ENCODE data around the gene ADAMTSL3. TPM values are rescaled to one million over a fixed set of nuclear protein-coding genes. Genes with fewer than 3 reads are reported as not detected.
"Not testable (repeated sequence)": the region's sequence is repeated elsewhere in the genome, so short reads cannot be mapped to it uniquely, and the experiment has no call there.

The ADAMTSL3 gene
- total RNA-seq, 1 donor from 2014 or later: 0.64 TPM

DNA sequence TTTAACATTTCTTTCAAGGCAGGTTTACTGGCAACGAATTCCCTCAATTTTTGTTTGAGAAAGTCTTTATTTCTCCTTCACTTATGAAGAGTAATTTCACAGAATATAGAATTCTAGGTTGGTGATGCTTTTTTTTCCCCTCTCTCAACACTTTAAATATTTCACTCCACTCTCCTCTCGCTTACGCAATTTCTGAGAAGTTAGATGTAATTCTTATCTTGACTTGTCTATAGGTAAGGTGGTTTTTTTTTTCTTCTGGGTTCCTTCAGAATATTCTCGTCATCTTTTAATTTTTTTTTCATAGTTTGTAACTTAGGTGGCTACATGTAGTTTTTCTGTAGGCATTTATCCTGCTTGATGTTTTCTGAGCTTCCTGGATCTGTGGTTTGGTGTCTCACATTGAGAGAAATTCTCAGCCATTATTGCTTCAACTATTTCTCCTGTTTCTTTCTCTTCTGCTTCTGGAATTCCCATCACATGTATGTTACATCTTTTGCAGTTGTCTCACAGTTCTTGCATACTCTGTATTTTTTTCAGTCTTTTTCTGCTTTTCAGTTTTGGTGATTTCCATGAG lies 392.2 kb downstream of the ADAMTSL3 start:
- no peak for DNase-seq (ENCODE audit: low spot score)
- Mint-ChIP-seq H3K27me3 (ENCODE audit: unreplicated experiment) (no peaks in the 10 kb centered on the region), H3K27ac (ENCODE audit: unreplicated experiment) (no peak overlapping the region), H3K9me3 (ENCODE audit: unreplicated experiment) (no peaks in the 10 kb centered on the region), H3K4me1 (ENCODE audit: unreplicated experiment) (no peaks in the 10 kb centered on the region), H3K4me3 (ENCODE audit: unreplicated experiment) (no peak overlapping the region), H3K36me3 (ENCODE audit: low read depth, unreplicated experiment) (no peaks in the 10 kb centered on the region)
- TF ChIP-seq, protein P1, sequence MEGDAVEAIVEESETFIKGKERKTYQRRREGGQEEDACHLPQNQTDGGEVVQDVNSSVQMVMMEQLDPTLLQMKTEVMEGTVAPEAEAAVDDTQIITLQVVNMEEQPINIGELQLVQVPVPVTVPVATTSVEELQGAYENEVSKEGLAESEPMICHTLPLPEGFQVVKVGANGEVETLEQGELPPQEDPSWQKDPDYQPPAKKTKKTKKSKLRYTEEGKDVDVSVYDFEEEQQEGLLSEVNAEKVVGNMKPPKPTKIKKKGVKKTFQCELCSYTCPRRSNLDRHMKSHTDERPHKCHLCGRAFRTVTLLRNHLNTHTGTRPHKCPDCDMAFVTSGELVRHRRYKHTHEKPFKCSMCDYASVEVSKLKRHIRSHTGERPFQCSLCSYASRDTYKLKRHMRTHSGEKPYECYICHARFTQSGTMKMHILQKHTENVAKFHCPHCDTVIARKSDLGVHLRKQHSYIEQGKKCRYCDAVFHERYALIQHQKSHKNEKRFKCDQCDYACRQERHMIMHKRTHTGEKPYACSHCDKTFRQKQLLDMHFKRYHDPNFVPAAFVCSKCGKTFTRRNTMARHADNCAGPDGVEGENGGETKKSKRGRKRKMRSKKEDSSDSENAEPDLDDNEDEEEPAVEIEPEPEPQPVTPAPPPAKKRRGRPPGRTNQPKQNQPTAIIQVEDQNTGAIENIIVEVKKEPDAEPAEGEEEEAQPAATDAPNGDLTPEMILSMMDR (IDR thresholded peaks at IDR 0.05; ENCODE audit: unreplicated experiment): no peak

DNA sequence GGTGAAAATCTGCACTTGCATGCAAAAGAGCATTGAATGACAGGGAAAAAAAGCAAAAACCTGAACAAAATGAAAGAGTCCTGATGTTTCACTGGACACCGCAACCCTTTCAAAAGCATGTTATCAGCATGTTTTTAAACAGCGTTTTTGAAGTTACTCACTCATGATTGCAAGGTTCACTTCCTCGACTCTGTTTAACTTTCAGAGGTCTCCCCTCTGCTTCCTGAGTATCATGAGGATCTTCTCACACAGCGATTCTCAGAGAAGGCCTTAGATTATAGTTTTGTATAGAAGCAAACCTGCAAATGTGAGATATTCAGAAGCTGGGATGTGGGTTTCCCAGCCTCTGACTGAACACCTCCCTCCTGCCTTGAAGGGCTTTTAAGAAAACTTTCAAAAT lies 395.6 kb downstream of the ADAMTSL3 start:
- not testable (repeated sequence) for H3K4me3 Mint-ChIP-seq (ENCODE audit: unreplicated experiment); H3K27me3 Mint-ChIP-seq (ENCODE audit: unreplicated experiment); H3K36me3 Mint-ChIP-seq (ENCODE audit: low read depth, unreplicated experiment); H3K27ac Mint-ChIP-seq (ENCODE audit: unreplicated experiment); H3K4me1 Mint-ChIP-seq (ENCODE audit: unreplicated experiment); DNase-seq (ENCODE audit: low spot score); H3K9me3 Mint-ChIP-seq (ENCODE audit: unreplicated experiment)

DNA sequence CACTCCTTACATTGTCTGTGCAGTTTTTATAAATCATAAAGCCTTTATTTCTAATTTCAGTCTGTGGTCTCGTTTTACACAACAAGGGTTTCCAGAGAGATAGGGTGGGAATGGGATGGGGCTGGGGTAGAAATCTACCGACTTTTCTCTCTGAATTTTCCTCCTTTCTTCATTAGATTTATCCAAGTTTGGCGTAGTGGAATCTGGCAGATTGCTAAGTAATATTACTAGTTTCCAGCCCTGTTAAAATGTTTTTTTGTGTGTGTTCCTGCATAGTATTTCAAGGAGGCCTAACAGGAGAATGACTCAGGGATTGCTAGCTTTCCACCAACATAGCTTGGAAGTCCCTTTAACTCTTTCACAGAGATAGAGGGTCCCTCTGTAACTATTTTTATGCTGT lies 396.2 kb downstream of the ADAMTSL3 start:
- H3K27me3 Mint-ChIP-seq (ENCODE audit: unreplicated experiment): no peaks in the 10 kb centered on the region
- H3K4me3 Mint-ChIP-seq (ENCODE audit: unreplicated experiment): no peak overlapping the region

DNA sequence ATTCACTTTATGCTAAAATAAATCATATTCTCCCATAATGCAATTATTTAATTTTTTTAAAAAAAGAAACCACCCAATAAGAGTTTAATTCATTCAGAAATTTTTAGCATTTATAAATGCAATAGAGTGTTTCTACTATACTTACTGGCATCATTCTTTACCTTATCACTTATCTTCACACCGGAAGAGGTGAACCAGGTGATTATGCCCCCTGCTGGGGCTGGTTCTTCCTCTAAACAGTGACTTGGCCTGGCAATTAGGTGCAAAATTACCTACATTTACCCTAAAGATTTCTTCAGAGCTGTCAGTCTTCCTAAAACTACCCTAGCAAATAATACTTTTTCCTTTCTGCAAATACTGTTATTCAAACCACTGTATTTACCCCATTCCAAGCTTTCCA lies 397.2 kb downstream of the ADAMTSL3 start:
- H3K4me1 Mint-ChIP-seq (ENCODE audit: unreplicated experiment); H3K27ac Mint-ChIP-seq (ENCODE audit: unreplicated experiment); H3K9me3 Mint-ChIP-seq (ENCODE audit: unreplicated experiment); H3K27me3 Mint-ChIP-seq (ENCODE audit: unreplicated experiment); H3K36me3 Mint-ChIP-seq (ENCODE audit: low read depth, unreplicated experiment); DNase-seq (ENCODE audit: low spot score); H3K4me3 Mint-ChIP-seq (ENCODE audit: unreplicated experiment): not testable (repeated sequence)

More for the DNA sequence above, 396.2 kb downstream of the ADAMTSL3 start:
- TF ChIP-seq, protein P1 (IDR thresholded peaks at IDR 0.05; ENCODE audit: unreplicated experiment): no peak
- H3K36me3 Mint-ChIP-seq (ENCODE audit: low read depth, unreplicated experiment): no peaks in the 10 kb centered on the region
- DNase-seq (ENCODE audit: low spot score): no peak
- no peaks in the 10 kb centered on the region for H3K4me1 Mint-ChIP-seq (ENCODE audit: unreplicated experiment)
- H3K27ac Mint-ChIP-seq (ENCODE audit: unreplicated experiment): no peak overlapping the region
- no peaks in the 10 kb centered on the region for H3K9me3 Mint-ChIP-seq (ENCODE audit: unreplicated experiment)

DNA sequence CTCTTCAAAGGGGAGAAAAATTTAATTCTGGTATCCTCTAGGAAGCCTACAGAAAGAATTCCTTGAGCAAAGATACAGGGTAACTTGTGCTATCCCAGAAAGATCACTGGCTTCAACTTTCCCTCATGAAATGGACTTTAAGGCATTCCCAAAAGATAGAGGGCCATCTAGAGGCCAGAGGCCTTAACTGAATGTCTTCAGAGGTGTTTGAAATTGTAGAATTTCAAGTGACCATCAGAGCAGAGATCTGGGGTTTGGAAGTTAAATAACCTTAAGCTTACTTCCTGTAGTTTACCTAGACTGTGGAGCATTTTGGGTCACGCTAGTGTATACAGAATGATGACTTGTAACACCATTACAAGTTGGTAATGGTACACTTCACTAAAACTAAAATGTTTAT lies 400.6 kb downstream of the ADAMTSL3 start:
- H3K4me3 Mint-ChIP-seq (ENCODE audit: unreplicated experiment); H3K27me3 Mint-ChIP-seq (ENCODE audit: unreplicated experiment); H3K9me3 Mint-ChIP-seq (ENCODE audit: unreplicated experiment); H3K4me1 Mint-ChIP-seq (ENCODE audit: unreplicated experiment); DNase-seq (ENCODE audit: low spot score); H3K36me3 Mint-ChIP-seq (ENCODE audit: low read depth, unreplicated experiment); H3K27ac Mint-ChIP-seq (ENCODE audit: unreplicated experiment): not testable (repeated sequence)

DNA sequence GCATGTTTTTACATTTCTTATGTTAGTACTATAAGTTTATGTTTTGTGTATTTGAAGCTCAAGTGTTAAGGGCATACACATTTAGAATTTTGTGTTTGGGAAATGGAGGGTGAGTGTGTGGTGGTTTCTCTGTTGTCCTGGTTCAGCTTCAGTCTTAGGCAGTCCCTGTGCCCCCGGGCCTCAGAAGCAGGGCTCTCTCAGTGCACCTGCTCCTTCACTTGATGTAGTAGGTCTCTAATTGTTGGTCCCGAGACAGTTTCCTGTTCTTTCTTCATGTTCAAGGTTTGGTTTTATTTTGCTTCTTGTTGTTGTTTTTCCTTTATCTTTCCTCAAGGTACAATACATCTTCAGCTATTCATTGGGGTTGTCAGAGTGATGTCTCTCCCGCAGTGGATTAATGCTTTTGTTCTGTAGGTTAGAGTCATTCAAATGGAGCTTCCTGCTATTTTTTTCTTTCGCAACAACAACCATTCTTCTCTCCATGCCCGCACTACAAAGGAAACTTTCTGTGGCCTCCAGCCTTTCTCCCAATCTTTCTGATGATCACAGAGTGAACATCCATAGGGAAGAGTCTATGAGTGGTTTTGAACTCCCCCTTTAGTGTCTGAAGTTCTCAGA lies 403.9 kb downstream of the ADAMTSL3 start:
- no peaks in the 10 kb centered on the region for H3K36me3 Mint-ChIP-seq (ENCODE audit: low read depth, unreplicated experiment)
- H3K27ac Mint-ChIP-seq (ENCODE audit: unreplicated experiment): peak overlapping the region; percentile 21
- TF ChIP-seq, protein P1 (IDR thresholded peaks at IDR 0.05; ENCODE audit: unreplicated experiment): no peak
- no peak for DNase-seq (ENCODE audit: low spot score)
- H3K4me3 Mint-ChIP-seq (ENCODE audit: unreplicated experiment): no peak overlapping the region
- H3K4me1 Mint-ChIP-seq (ENCODE audit: unreplicated experiment): no peaks in the 10 kb centered on the region
- peaks cover 1% of the 10 kb centered on the region for H3K27me3 Mint-ChIP-seq (ENCODE audit: unreplicated experiment)
- no peaks in the 10 kb centered on the region for H3K9me3 Mint-ChIP-seq (ENCODE audit: unreplicated experiment)

DNA sequence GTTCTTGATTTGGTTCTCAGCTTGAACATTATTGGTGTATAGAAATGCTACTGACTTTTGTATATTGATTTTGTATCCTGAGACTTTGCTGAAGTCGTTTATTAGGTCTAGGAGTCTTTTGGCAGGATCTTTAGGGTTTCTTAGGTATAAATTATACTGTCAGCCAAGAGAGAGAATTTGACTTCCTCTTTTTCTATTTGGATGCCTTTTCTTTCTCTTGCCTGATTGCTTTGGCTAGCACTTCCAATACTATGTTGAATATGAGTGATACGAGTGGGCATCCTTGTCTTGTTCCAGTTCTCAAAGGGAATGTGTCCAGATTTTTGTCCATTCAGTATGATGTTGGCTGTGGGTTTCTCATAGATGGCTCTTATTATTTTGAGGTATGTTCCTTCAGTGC lies 409.8 kb downstream of the ADAMTSL3 start:
- not testable (repeated sequence) for H3K27me3 Mint-ChIP-seq (ENCODE audit: unreplicated experiment); DNase-seq (ENCODE audit: low spot score); H3K27ac Mint-ChIP-seq (ENCODE audit: unreplicated experiment); H3K4me3 Mint-ChIP-seq (ENCODE audit: unreplicated experiment); H3K9me3 Mint-ChIP-seq (ENCODE audit: unreplicated experiment); H3K36me3 Mint-ChIP-seq (ENCODE audit: low read depth, unreplicated experiment); H3K4me1 Mint-ChIP-seq (ENCODE audit: unreplicated experiment)

DNA sequence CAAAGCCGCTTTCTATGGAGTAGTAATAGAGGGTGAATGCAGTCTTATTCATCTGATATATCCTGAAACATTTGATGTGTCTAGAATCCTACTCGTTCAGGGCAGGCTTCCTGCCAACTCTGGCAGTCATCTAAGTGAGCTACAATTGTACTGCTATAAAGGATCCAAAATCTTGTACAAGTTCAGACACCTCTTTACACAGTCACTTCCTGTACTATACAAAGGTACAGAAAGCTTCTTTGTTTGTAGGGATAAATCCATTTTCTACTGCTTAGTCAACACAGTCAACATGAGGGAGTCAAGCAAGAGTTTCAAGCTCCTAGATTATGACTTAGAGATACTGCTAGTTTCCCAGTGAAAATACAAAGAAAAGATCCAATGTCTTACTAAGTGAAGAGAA lies 414.8 kb downstream of the ADAMTSL3 start:
- H3K4me1 Mint-ChIP-seq (ENCODE audit: unreplicated experiment); H3K36me3 Mint-ChIP-seq (ENCODE audit: low read depth, unreplicated experiment); H3K4me3 Mint-ChIP-seq (ENCODE audit: unreplicated experiment); H3K27ac Mint-ChIP-seq (ENCODE audit: unreplicated experiment); H3K27me3 Mint-ChIP-seq (ENCODE audit: unreplicated experiment); H3K9me3 Mint-ChIP-seq (ENCODE audit: unreplicated experiment); DNase-seq (ENCODE audit: low spot score): not testable (repeated sequence)

DNA sequence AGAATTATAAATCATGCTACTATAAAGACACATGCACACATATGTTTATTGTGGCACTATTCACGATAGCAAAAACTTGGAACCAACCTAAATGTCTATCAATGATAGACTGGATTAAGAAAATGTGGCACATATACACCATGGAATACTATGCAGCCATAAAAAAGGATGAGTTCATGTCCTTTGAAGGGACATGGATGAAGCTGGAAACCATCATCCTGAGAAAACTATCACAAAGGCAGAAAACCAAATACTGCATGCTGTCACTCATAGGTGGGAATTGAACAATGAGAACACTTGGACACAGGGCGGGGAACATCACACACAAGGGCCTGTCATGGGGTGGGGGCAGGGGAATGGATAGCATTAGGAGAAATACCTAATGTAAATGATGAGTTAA lies 424.1 kb downstream of the ADAMTSL3 start:
- not testable (repeated sequence) for H3K36me3 Mint-ChIP-seq (ENCODE audit: low read depth, unreplicated experiment); DNase-seq (ENCODE audit: low spot score)
- peaks cover 18% of the 10 kb centered on the region for H3K27me3 Mint-ChIP-seq (ENCODE audit: unreplicated experiment)

More for the DNA sequence above, 424.1 kb downstream of the ADAMTSL3 start:
- not testable (repeated sequence) for H3K4me1 Mint-ChIP-seq (ENCODE audit: unreplicated experiment); H3K9me3 Mint-ChIP-seq (ENCODE audit: unreplicated experiment); H3K4me3 Mint-ChIP-seq (ENCODE audit: unreplicated experiment); H3K27ac Mint-ChIP-seq (ENCODE audit: unreplicated experiment)
